ENCODE data around the gene UNC5CL. TPM values are rescaled to one million over a fixed set of nuclear protein-coding genes. Genes with fewer than 3 reads are reported as not detected.

UNC5CL gene
- total RNA-seq, 1 experiment from 2014 or later = 2.2 TPM

GRCh38 chr6:40986921-40987819, 51.9 kb downstream of the UNC5CL start:
- no peak for TF ChIP-seq SIN3A (IDR thresholded peaks at IDR 0.05; ENCODE audit: low read depth)
- no peak for TF ChIP-seq ZNF274 (IDR thresholded peaks at IDR 0.05; ENCODE audit: low read depth, low read length)
- no peak for TF ChIP-seq CTCF (IDR thresholded peaks at IDR 0.05 in 2 of 3, conservative IDR thresholded peaks at IDR 0.05 in 1 of 3; ENCODE audit: borderline replicate concordance in 1 of 3, insufficient read depth in 1 of 3, low read depth in 2 of 3, low read length in 2 of 3)
- TF ChIP-seq CBX3 (IDR thresholded peaks at IDR 0.05; ENCODE audit: low read depth) = no peak
- no peak for TF ChIP-seq SRF (IDR thresholded peaks at IDR 0.05; ENCODE audit: low read depth)
- TF ChIP-seq, protein P1, sequence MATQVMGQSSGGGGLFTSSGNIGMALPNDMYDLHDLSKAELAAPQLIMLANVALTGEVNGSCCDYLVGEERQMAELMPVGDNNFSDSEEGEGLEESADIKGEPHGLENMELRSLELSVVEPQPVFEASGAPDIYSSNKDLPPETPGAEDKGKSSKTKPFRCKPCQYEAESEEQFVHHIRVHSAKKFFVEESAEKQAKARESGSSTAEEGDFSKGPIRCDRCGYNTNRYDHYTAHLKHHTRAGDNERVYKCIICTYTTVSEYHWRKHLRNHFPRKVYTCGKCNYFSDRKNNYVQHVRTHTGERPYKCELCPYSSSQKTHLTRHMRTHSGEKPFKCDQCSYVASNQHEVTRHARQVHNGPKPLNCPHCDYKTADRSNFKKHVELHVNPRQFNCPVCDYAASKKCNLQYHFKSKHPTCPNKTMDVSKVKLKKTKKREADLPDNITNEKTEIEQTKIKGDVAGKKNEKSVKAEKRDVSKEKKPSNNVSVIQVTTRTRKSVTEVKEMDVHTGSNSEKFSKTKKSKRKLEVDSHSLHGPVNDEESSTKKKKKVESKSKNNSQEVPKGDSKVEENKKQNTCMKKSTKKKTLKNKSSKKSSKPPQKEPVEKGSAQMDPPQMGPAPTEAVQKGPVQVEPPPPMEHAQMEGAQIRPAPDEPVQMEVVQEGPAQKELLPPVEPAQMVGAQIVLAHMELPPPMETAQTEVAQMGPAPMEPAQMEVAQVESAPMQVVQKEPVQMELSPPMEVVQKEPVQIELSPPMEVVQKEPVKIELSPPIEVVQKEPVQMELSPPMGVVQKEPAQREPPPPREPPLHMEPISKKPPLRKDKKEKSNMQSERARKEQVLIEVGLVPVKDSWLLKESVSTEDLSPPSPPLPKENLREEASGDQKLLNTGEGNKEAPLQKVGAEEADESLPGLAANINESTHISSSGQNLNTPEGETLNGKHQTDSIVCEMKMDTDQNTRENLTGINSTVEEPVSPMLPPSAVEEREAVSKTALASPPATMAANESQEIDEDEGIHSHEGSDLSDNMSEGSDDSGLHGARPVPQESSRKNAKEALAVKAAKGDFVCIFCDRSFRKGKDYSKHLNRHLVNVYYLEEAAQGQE (IDR thresholded peaks at IDR 0.05; ENCODE audit: low read depth) = no peak
- no peak for TF ChIP-seq FOSL1 (IDR thresholded peaks at IDR 0.05; ENCODE audit: low read depth)
- no peak for TF ChIP-seq POLR2A (IDR thresholded peaks at IDR 0.05; ENCODE audit: borderline replicate concordance, extremely low read depth, insufficient read depth, insufficient read length)
- TF ChIP-seq, protein P2, sequence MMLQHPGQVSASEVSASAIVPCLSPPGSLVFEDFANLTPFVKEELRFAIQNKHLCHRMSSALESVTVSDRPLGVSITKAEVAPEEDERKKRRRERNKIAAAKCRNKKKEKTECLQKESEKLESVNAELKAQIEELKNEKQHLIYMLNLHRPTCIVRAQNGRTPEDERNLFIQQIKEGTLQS (IDR thresholded peaks at IDR 0.05) = no peak
- TF ChIP-seq ZFX (IDR thresholded peaks at IDR 0.05) = no peak
- Histone ChIP-seq H4K20me1 (ENCODE audit: insufficient read depth) (no peaks in the 10 kb centered on the region), H3K36me3 (ENCODE audit: control insufficient read depth in 1 of 2, insufficient read depth in 2 of 2, low read length in 2 of 2) (no peaks in the 10 kb centered on the region), H3K9me3 (ENCODE audit: control insufficient read depth in 1 of 2, insufficient read depth in 1 of 2, low read depth in 1 of 2, low read length in 2 of 2) (no peaks in the 10 kb centered on the region), H3K4me2 (ENCODE audit: low read length) (no peak overlapping the region), H3K4me3 (replicated peaks in 1 of 2; ENCODE audit: low read depth in 1 of 2, low read length in 2 of 2) (no peak overlapping the region), H3K9me2 (ENCODE audit: insufficient read depth) (no peaks in the 10 kb centered on the region), H2AFZ (ENCODE audit: low read depth, low read length, poor library complexity, severe bottlenecking) (no peak overlapping the region), H3K9ac (ENCODE audit: low read length) (no peak overlapping the region), H3K4me1 (ENCODE audit: control insufficient read depth in 1 of 2, insufficient read depth in 2 of 2, low read length in 2 of 2) (peaks cover 0 to 6% of the 10 kb centered on the region in 2 experiments; a peak in 1 of 4 replicates), H3K27ac (ENCODE audit: low read depth, low read length) (no peak overlapping the region), H3K27me3 (ENCODE audit: insufficient read depth, low read length) (peaks cover 11% of the 10 kb centered on the region; the same call in 1 of the 2 replicates), H3K79me2 (ENCODE audit: insufficient read depth, low read length) (no peaks in the 10 kb centered on the region)
- no peak for ATAC-seq
- CTCF ChIA-PET = no interaction called here
- POLR2A ChIA-PET = no interaction called here
- intact Hi-C loops (cut with micrococcal nuclease) = no loop called here
- RAD21 ChIA-PET (ENCODE audit: low non-redundant PET in 1 of 2, low total read pairs in 2 of 2, uncharacterized antibody in 2 of 2, unreplicated experiment in 2 of 2) = no interaction called here
- BruUV-seq (replicated peaks) = no TSS peak
- no peak for DNase-seq (ENCODE audit: low read depth, low spot score)
